ENCODE measurements around the gene HMOX2. TPM values are rescaled to one million over a fixed set of nuclear protein-coding genes. Genes with fewer than 3 reads are reported as not detected.
A peak's percentile ranks its signal among the peaks of the same experiment; 100 is the strongest.

Gene HMOX2
- total RNA-seq, 4 donors from 2014 or later = 46.9 to 94.0 (median 75.0) TPM

- Histone ChIP-seq H3K9me3 (no peaks in the 10 kb centered on the region), H3K4me3 (no peak overlapping the region), H3K4me1 (peaks cover 12 to 63% (median 17%) of the 10 kb centered on the region in 3 donors), H3K36me3 (peaks cover 18 to 55% (median 23%) of the 10 kb centered on the region in 3 donors), H3K27me3 (no peaks in the 10 kb centered on the region), H3K27ac (peak overlapping the region in 3 of 4 donors; percentile 32 to 78 (median 74))
- 0 to 8% methylated on average over 2 to 3 of the region's 3 CpGs for WGBS, 2 donors
- TF ChIP-seq, protein P1, sequence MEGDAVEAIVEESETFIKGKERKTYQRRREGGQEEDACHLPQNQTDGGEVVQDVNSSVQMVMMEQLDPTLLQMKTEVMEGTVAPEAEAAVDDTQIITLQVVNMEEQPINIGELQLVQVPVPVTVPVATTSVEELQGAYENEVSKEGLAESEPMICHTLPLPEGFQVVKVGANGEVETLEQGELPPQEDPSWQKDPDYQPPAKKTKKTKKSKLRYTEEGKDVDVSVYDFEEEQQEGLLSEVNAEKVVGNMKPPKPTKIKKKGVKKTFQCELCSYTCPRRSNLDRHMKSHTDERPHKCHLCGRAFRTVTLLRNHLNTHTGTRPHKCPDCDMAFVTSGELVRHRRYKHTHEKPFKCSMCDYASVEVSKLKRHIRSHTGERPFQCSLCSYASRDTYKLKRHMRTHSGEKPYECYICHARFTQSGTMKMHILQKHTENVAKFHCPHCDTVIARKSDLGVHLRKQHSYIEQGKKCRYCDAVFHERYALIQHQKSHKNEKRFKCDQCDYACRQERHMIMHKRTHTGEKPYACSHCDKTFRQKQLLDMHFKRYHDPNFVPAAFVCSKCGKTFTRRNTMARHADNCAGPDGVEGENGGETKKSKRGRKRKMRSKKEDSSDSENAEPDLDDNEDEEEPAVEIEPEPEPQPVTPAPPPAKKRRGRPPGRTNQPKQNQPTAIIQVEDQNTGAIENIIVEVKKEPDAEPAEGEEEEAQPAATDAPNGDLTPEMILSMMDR (IDR thresholded peaks at IDR 0.05) = peak; percentile 71 to 90 (median 82)
- no peak for TF ChIP-seq POLR2A (IDR thresholded peaks at IDR 0.05)
- DNase-seq = no peak
- intact Hi-C loops (cut with DNase I) = no loop called here
Measured at GRCh38 chr16:4506450-4506849, 30.3 kb downstream of the HMOX2 start.

DNA sequence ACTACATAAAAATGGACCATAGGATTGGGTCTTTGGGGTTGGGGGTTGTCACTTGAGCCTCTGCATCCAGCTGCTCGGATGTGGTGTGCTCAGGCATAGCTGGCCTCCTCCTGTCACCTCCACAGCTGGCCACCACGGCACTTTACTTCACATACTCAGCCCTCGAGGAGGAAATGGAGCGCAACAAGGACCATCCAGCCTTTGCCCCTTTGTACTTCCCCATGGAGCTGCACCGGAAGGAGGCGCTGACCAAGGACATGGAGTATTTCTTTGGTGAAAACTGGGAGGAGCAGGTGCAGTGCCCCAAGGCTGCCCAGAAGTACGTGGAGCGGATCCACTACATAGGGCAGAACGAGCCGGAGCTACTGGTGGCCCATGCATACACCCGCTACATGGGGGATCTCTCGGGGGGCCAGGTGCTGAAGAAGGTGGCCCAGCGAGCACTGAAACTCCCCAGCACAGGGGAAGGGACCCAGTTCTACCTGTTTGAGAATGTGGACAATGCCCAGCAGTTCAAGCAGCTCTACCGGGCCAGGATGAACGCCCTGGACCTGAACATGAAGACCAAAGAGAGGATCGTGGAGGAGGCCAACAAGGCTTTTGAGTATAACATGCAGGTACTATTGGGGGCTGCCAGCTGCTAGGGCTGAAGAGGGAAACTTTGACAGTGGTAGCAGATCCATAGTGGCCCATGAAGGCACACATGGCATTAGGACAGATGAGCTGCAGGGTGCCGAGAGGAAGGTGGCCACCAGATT lies 31.6 kb downstream of the HMOX2 start:
- Histone ChIP-seq H3K4me3 (no peak overlapping the region), H3K27me3 (no peaks in the 10 kb centered on the region), H3K4me1 (peaks cover 13 to 63% (median 14%) of the 10 kb centered on the region in 3 donors), H3K9me3 (no peaks in the 10 kb centered on the region), H3K27ac (no peak overlapping the region), H3K36me3 (peaks cover 26 to 68% (median 28%) of the 10 kb centered on the region in 3 donors)
- 89 to 90% methylated on average over 5 to 13 of the region's 17 CpGs for WGBS, 2 donors
- DNase-seq = no peak
- intact Hi-C loops (cut with DNase I) = no loop called here
- TF ChIP-seq, protein P1 (IDR thresholded peaks at IDR 0.05) = no peak
- no peak for TF ChIP-seq POLR2A (IDR thresholded peaks at IDR 0.05)

DNA sequence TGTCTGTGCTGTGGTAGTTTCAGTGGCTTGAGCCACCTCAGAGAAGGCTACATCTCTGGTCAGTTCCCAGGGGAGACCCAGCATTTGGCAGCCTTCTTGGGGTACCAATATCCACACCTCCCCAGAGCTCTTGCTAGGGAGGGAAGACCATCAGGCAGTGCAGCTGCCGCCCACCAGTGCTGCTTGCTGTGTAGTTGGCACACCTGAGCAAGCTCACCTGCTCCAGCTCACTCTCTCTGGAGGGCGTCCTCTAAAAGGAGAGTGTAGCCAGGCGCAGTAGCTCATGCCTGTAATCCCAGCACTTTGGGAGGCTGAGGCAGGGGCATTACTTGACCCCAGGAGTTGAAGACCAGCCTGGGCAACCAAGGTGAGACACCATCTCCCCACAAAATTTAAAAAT lies 32.6 kb downstream of the HMOX2 start:
- intact Hi-C loops (cut with DNase I) = no loop called here
- TF ChIP-seq POLR2A (IDR thresholded peaks at IDR 0.05) = no peak
- TF ChIP-seq, protein P1 (IDR thresholded peaks at IDR 0.05) = no peak
- no peak for DNase-seq
- 100% methylated on average over 1 to 2 of the region's 3 CpGs for WGBS, 2 donors
- Histone ChIP-seq H3K27me3 (no peaks in the 10 kb centered on the region), H3K4me3 (no peak overlapping the region), H3K9me3 (no peaks in the 10 kb centered on the region), H3K27ac (no peak overlapping the region), H3K36me3 (peaks cover 26 to 78% (median 28%) of the 10 kb centered on the region in 3 donors), H3K4me1 (peaks cover 14 to 64% (median 22%) of the 10 kb centered on the region in 3 donors)

GRCh38 chr16:4509420-4509819 lies 33.2 kb downstream of the HMOX2 start:
- H3K4me3 ChIP-seq = no peak overlapping the region
- no peak overlapping the region for H3K27ac ChIP-seq
- no peaks in the 10 kb centered on the region for H3K9me3 ChIP-seq
- no peak for TF ChIP-seq POLR2A (IDR thresholded peaks at IDR 0.05)
- TF ChIP-seq, protein P1 (IDR thresholded peaks at IDR 0.05) = no peak
- H3K27me3 ChIP-seq = no peaks in the 10 kb centered on the region
- intact Hi-C loops (cut with DNase I) = no loop called here
- no peak for DNase-seq
- peaks cover 26 to 85% (median 28%) of the 10 kb centered on the region in 3 donors for H3K36me3 ChIP-seq
- 88 to 90% methylated on average over 7 to 8 of the region's 8 CpGs for WGBS, 2 donors
- peaks cover 18 to 64% (median 28%) of the 10 kb centered on the region in 3 donors for H3K4me1 ChIP-seq

DNA sequence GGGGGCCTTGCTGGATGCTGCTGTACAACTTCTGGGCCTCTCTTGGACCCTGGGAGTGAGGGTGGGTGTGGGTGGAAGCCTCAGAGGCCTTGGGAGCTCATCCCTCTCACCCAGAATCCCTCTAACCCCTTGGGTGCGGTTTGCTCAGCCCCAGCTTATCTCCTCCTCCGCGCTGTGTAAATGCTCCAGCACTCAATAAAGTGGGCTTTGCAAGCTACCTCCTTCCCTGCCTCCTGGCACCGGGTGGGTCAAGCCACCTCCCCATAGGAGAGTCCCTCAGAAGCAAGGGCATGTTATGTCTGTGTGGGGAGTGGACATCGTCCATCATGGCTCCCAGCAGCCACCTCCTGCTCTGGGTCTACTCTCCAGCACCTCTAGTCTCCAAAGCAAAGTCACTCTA lies 33.9 kb downstream of the HMOX2 start:
- WGBS, 2 donors = 69 to 79% methylated on average over 2 to 4 of the region's 5 CpGs
- DNase-seq = no peak
- H3K4me3 ChIP-seq = no peak overlapping the region
- TF ChIP-seq POLR2A (IDR thresholded peaks at IDR 0.05) = no peak
- TF ChIP-seq, protein P1 (IDR thresholded peaks at IDR 0.05) = no peak
- no peaks in the 10 kb centered on the region for H3K27me3 ChIP-seq
- no peaks in the 10 kb centered on the region for H3K9me3 ChIP-seq
- H3K4me1 ChIP-seq = peaks cover 18 to 65% (median 30%) of the 10 kb centered on the region in 3 donors
- intact Hi-C loops (cut with DNase I) = loop anchor here (5.0 kb wide), 1 partner anchor 37 kb away; no protein-coding TSS in a partner anchor
- H3K27ac ChIP-seq = peak overlapping the region in 2 of 4 donors; percentile 52 to 66
- H3K36me3 ChIP-seq = peaks cover 26 to 87% (median 28%) of the 10 kb centered on the region in 3 donors
